ENCODE results near the gene ZBTB7C.

ZBTB7C gene

GRCh38 chr18:48323151-48323550, 86.0 kb downstream of the ZBTB7C start:
- no peak for DNase-seq

GRCh38 chr18:48321536-48321935, 87.6 kb downstream of the ZBTB7C start:
- no peak for DNase-seq

DNA sequence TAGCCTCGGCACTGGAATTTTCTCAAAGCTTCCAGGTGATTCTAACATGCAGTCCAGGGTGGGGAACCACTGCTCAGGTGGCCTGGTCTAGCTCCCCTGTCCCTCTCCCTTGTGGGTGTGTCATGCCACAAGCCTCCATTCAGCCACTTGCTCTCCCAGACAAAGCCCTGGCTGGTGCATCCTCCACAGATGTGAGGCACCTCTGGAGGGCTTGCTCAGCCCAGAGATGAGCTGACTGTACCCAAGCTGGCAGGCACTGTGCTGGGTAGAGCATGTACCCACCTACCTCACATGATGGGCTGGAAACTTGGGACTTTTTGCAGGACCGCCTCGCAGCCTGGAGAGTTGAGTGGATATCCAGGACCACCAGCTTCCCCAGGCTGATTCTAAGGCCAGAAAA, 88.1 kb downstream of the ZBTB7C start:
- DNase-seq, result no peak

DNA sequence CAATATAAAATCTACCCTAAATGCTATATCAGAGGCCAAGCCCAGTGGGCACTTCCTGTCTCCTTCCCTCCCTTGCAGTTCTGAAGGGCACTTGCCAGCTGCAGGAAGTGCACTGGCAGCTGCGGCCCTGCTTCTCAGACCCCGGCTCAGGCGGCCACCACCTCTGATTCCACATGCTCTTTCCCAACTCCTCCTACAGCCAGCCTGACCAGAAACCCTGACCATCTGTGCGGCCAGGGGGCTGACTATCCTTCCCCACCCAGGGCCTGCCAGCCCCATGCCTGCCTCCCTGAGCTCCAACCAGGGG, 88.6 kb downstream of the ZBTB7C start:
- DNase-seq, result no peak

- DNase-seq, result no peak
These were observed 89.2 kb downstream of the ZBTB7C start for GRCh38 chr18:48319801-48320638.

GRCh38 chr18:48318436-48318835, 90.7 kb downstream of the ZBTB7C start:
- DNase-seq, result no peak

- DNase-seq, result no peak
These were observed 91.3 kb downstream of the ZBTB7C start for GRCh38 chr18:48317781-48318381.

GRCh38 chr18:48316177-48316576, 93.0 kb downstream of the ZBTB7C start:
- DNase-seq, result no peak

DNA sequence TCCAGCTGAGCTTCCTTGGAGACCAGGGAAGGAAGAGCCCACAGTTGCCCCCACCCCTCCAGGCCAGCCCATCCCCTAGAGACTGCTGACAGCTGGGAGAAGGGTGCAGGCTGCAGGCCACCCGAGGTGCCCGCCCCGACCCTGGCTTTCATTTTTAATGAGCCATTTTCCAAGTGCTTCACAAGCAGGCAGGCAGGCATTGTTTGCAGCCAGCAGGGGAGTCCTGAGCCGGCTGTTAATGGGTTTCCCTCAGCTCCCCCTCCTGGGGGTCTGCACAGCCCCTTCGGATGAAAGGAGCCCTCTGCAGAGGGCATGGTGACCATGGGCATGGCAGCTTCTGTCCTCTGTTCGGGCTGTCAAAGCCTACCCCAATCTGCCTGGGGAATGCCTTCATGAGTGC, 94.5 kb downstream of the ZBTB7C start:
- no peak for DNase-seq

GRCh38 chr18:48313792-48314191, 95.4 kb downstream of the ZBTB7C start:
- DNase-seq, result no peak

- DNase-seq, result peak in 1 of 14 donors; percentile 23
These were observed 97.1 kb downstream of the ZBTB7C start for GRCh38 chr18:48312066-48312465.

GRCh38 chr18:48310999-48311398, 98.2 kb downstream of the ZBTB7C start:
- no peak for DNase-seq

- no peak for DNase-seq
These were observed 98.8 kb downstream of the ZBTB7C start for GRCh38 chr18:48310353-48310752.

- DNase-seq, result no peak
These were observed 100.2 kb downstream of the ZBTB7C start for GRCh38 chr18:48308755-48309575.

DNA sequence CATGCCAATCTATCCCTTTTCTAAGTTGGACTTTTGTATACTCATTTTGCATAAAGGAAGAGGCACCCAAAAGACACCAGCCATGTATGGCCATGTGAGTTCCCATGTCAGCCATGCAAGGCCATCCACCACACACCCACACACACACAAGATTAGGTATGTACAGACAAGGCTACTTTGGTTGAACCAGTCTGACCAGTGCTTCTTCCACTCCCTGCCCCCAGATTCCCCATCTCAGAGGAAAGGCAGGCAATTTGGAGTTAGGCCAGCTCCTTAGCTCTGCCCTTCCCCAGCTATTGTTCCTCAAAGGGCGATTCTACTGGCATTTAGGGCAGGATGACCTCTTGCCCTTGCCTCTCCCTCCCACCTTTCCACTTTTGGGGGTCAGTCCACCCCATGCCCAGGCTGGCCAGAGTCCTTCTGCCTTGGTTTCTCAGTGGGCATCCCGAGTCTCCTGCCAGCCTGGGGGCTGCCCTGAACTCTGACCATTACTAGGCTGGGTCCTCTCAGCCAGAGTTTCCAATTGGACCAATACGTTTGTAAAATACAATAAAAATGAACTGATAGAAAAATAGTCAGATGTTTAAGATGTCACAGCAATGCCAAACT, 101.1 kb downstream of the ZBTB7C start:
- DNase-seq, result no peak

DNA sequence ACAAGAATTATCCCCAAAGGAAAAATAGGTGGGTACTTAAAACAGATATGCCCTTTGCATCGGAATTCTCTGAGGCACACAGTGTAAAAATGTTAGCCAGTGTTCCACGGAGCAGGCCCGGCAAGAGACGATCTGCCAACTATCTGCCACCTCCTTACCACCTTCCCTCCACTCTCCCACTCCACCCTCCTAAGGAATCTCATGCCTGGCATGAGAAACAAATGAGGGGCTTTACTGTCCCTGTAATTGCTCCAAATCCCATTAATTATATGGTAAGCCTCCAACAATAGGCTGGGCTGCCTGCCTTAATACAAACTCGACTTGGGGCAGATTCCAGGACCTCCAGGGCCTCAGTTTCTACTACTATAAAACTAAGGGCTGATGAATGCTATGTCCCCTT, 102.3 kb downstream of the ZBTB7C start:
- DNase-seq, result no peak

DNA sequence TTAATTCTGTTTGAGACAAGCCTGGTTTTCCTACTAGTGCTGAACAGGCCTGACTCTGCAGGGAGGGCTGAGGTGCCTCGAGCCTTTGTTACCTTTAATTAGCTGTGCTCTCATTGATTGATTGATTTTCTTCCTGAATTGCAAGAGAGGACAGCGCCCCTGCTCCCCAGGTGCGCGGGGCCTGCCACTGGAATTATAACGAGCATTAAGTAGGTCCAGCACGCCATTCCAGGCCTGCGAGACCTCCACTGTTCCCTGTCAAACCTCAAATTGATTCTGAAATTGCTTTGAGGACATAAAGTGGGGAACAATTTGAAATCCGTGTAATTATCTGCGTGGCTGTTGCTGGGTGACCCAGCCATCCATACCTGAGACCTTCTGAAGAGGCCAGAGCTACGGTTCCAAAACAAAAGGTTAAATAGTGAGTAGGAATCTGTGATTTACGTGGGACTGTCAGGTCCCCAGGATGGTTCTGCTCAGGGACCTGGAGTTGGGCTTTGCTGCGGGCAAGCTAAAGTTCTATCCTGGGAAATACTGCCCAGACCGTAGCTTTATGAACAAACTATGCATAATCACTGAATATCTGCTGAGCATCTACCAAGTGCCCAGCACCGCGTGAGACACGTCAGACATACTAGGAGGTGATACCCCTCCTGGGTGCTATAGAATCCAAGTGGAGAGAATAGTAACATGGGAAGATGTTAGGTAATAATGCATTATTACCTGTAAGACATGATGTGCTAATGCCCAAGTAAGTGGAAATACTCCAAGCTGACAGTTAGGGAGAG, 104.1 kb downstream of the ZBTB7C start:
- DNase-seq, result no peak

- no peak for DNase-seq
These were observed 105.3 kb downstream of the ZBTB7C start for GRCh38 chr18:48303883-48304282.

- no peak for DNase-seq
These were observed 106.4 kb downstream of the ZBTB7C start for GRCh38 chr18:48302736-48303135.

- DNase-seq, result no peak
These were observed 108.7 kb downstream of the ZBTB7C start for GRCh38 chr18:48300463-48300961.

- no peak for DNase-seq
These were observed 112.0 kb downstream of the ZBTB7C start for GRCh38 chr18:48297139-48297538.

GRCh38 chr18:48296581-48296980, 112.6 kb downstream of the ZBTB7C start:
- DNase-seq, result no peak
